SK-N-SH (cell line): Measurements from ENCODE around the gene GPRC5A. TPM values are rescaled to one million over a fixed set of nuclear protein-coding genes. Genes with fewer than 3 reads are reported as not detected.

ENCODE experiments used
- CTCF ChIA-PET: fragments of 300-600, 350-600 bp; formaldehyde crosslinking; extraction: SDS; loops from one replicate; lab custom pipeline; 2021; lab: Yijun Ruan, JAX
- POLR2A ChIA-PET: fragments of 350-600 bp; sonication (Branson Sonifier 250); formaldehyde crosslinking; extraction: SDS; loops from one replicate; lab custom pipeline; 2020; ENCODE audit warnings: antibody characterized with exemption, inconsistent platforms; lab: Yijun Ruan, JAX
- DNase-seq: peaks from one replicate; pipeline ENCODE4 v3.0.0; 2012
- H2AFZ ChIP-seq: fragments of 200-600 bp; sonication (generic); 2 replicates; pipeline ENCODE4 v1.8.1; 2016; ENCODE audit warnings: antibody characterized with exemption, mild to moderate bottlenecking, low read depth
- H3F3A ChIP-seq: fragments of 200-600 bp; sonication (generic); replicated peaks from 2 replicates; pipeline ENCODE3; 2016; ENCODE audit warnings: antibody characterized with exemption, mild to moderate bottlenecking; ENCODE audit not compliant: insufficient read depth
- H3K27ac ChIP-seq, 2 experiments: fragments of 200-500 bp in 1 of 2; fragments of 200-600 bp in 1 of 2; sonication (Bioruptor generic) in 1 of 2; sonication (generic), shearing (Covaris generic) in 1 of 2; 2 replicates each; pipeline versions ENCODE4 v1.5.1 to v1.6.1; 2014 to 2016; ENCODE audit warnings: low read depth in 2 of 2, inconsistent platforms in 1 of 2, low read length in 1 of 2, mild to moderate bottlenecking in 1 of 2, mixed read lengths in 1 of 2
- H3K27me3 ChIP-seq: fragments of 200-600 bp; sonication (generic), shearing (Covaris generic); 2 replicates; pipeline ENCODE4 v1.6.1; 2016; ENCODE audit warnings: mixed run types; ENCODE audit not compliant: insufficient read depth
- H3K36me3 ChIP-seq, 2 experiments: fragments of 200-500 bp in 1 of 2; fragments of 200-600 bp in 1 of 2; sonication (Bioruptor generic) in 1 of 2; sonication (generic) in 1 of 2; replicated peaks in 1 of 2; 2 replicates each; pipeline versions ENCODE3 to v1.5.1; 2014 to 2016; ENCODE audit warnings: low read length in 1 of 2, mild to moderate bottlenecking in 1 of 2; ENCODE audit not compliant: insufficient read depth in 2 of 2, control insufficient read depth in 1 of 2
- H3K4me1 ChIP-seq, 2 experiments: fragments of 200-500 bp in 1 of 2; fragments of 200-600 bp in 1 of 2; sonication (Bioruptor generic) in 1 of 2; sonication (generic), shearing (Covaris generic) in 1 of 2; 2 replicates each; pipeline versions ENCODE4 v1.5.1 to v1.6.1; 2014 to 2016; ENCODE audit warnings: low read depth in 1 of 2, low read length in 1 of 2, mixed run types in 1 of 2; ENCODE audit not compliant: insufficient read depth in 2 of 2, control insufficient read depth in 1 of 2
- H3K4me2 ChIP-seq: fragments of 200-600 bp; sonication (generic), shearing (Covaris generic); 2 replicates; pipeline ENCODE4 v1.6.1; 2017; ENCODE audit warnings: mixed run types
- H3K4me3 ChIP-seq, 2 experiments: fragments of 200-500 bp in 1 of 2; fragments of 200-600 bp in 1 of 2; sonication (Bioruptor generic) in 1 of 2; sonication (generic), shearing (Covaris generic) in 1 of 2; 2 replicates each; pipeline versions ENCODE4 v1.5.1 to v1.8.1; 2014 to 2016; ENCODE audit warnings: low read depth in 2 of 2, inconsistent platforms in 1 of 2, low read length in 1 of 2, mild to moderate bottlenecking in 1 of 2, mixed read lengths in 1 of 2, moderate library complexity in 1 of 2
- H3K79me2 ChIP-seq: fragments of 200-600 bp; sonication (generic); 2 replicates; pipeline ENCODE4 v1.8.1; 2017; ENCODE audit warnings: mild to moderate bottlenecking; ENCODE audit not compliant: insufficient read depth
- H3K9ac ChIP-seq: fragments of 200-600 bp; sonication (generic); 2 replicates; pipeline ENCODE4 v1.6.1; 2017; ENCODE audit warnings: mixed run types
- H3K9me2 ChIP-seq: fragments of 200-600 bp; sonication (generic); 2 replicates; pipeline ENCODE4 v1.6.1; 2017; ENCODE audit warnings: mixed run types
- H3K9me3 ChIP-seq: fragments of 200-600 bp; sonication (generic); 2 replicates; pipeline ENCODE4 v1.6.1; 2017; ENCODE audit warnings: mixed run types, mild to moderate bottlenecking, moderate library complexity
- H4K20me1 ChIP-seq: fragments of 200-600 bp; sonication (generic); 2 replicates; pipeline ENCODE4 v1.6.1; 2017; ENCODE audit warnings: mild to moderate bottlenecking, mixed run types; ENCODE audit not compliant: insufficient read depth
- EP300 ChIP-seq, 2 experiments: IDR thresholded peaks; 2 replicates each; pipeline versions ENCODE4 v1.4.0 to v1.6.1; 2012; ENCODE audit warnings: borderline replicate concordance in 1 of 2, low read depth in 1 of 2, low read length in 1 of 2
- EZH2phosphoT487 ChIP-seq: fragments of 200-600 bp; sonication (generic); IDR thresholded peaks from 2 replicates; pipeline ENCODE4 v1.6.1; 2017; ENCODE audit warnings: low read depth, mixed run types, mild to moderate bottlenecking, antibody characterized with exemption, moderate library complexity, borderline replicate concordance
- FOSL2 ChIP-seq: IDR thresholded peaks from 2 replicates; pipeline ENCODE4 v1.4.0; 2012; ENCODE audit warnings: low read depth, mild to moderate bottlenecking, moderate library complexity, borderline replicate concordance
- FOXJ3 ChIP-seq: sonication (generic); formaldehyde crosslinking; IDR thresholded peaks from 2 replicates; pipeline ENCODE4 v1.5.1; 2020; ENCODE audit warnings: mild to moderate bottlenecking, missing genetic modification reagents
- FOXM1 ChIP-seq: IDR thresholded peaks from 2 replicates; pipeline ENCODE4 v1.4.0; 2012; ENCODE audit warnings: low read depth, mild to moderate bottlenecking
- GATA2 ChIP-seq: sonication (generic); formaldehyde crosslinking; IDR thresholded peaks from 2 replicates; pipeline ENCODE4 v1.5.0; 2020; ENCODE audit warnings: mild to moderate bottlenecking, missing genetic modification reagents
- JUND ChIP-seq: IDR thresholded peaks from 2 replicates; pipeline ENCODE4 v1.4.0; 2012
- MAX ChIP-seq: IDR thresholded peaks from 2 replicates; pipeline ENCODE4 v1.4.0; 2012; ENCODE audit warnings: low read depth
- MEF2A ChIP-seq: IDR thresholded peaks from 2 replicates; pipeline ENCODE4 v1.4.0; 2012; ENCODE audit warnings: low read depth, borderline replicate concordance
- REST ChIP-seq: IDR thresholded peaks from 2 replicates; pipeline ENCODE4 v1.6.1; 2012; ENCODE audit warnings: mild to moderate bottlenecking, low read depth, low read length, moderate library complexity
- RFX5 ChIP-seq: IDR thresholded peaks from 2 replicates; pipeline ENCODE4 v1.6.1; 2012; ENCODE audit warnings: mild to moderate bottlenecking, improper control_type of control experiment, low read length
- SIN3A ChIP-seq: IDR thresholded peaks from 2 replicates; pipeline ENCODE4 v1.6.1; 2012; ENCODE audit warnings: low read depth, mild to moderate bottlenecking, low read length, moderate library complexity, borderline replicate concordance
- SMC3 ChIP-seq: IDR thresholded peaks from 2 replicates; pipeline ENCODE4 v1.6.1; 2012; ENCODE audit warnings: low read depth, low read length, improper control_type of control experiment
- TCF12 ChIP-seq: IDR thresholded peaks from 2 replicates; pipeline ENCODE4 v1.4.0; 2012
- TEAD4 ChIP-seq: IDR thresholded peaks from 2 replicates; pipeline ENCODE4 v1.4.0; 2012; ENCODE audit warnings: mild to moderate bottlenecking, borderline replicate concordance; ENCODE audit not compliant: insufficient read depth
- YY1 ChIP-seq: IDR thresholded peaks from 2 replicates; pipeline ENCODE4 v1.4.0; 2012; ENCODE audit warnings: low read depth, mild to moderate bottlenecking
- WGBS: methylation state at CpG from one replicate; pipeline ENCODE4 v1.1.6; 2017; ENCODE audit warnings: low lambda C conversion rate; 5-methylcytosine and 5-hydroxymethylcytosine counted together
- polyA plus RNA-seq, 3 experiments: library from polyadenylated mRNA; depleted of rRNA; stranded (reverse); fragments of >200 nt; gene quantifications; 2 replicates each; pipeline ENCODE4 v1.2.3, GENCODE V29; 2012
- TF ChIP-seq, protein P1 (sequence below): IDR thresholded peaks from 2 replicates; pipeline ENCODE4; 2012
- TF ChIP-seq, protein P2 (sequence below): fragments of 150-350 bp; IDR thresholded peaks from 2 replicates; pipeline ENCODE4 v1.6.1; 2017; ENCODE audit warnings: antibody characterized with exemption, low read length, low read depth, borderline replicate concordance
- TF ChIP-seq, protein P3 (sequence below): fragments of 200-600 bp; sonication (generic); IDR thresholded peaks from 2 replicates; pipeline ENCODE4 v1.6.1; 2017; ENCODE audit warnings: antibody characterized with exemption, mild to moderate bottlenecking, moderate library complexity
- TF ChIP-seq, protein P4 (sequence below): IDR thresholded peaks from 2 replicates; pipeline ENCODE4 v1.4.0; 2012; ENCODE audit warnings: low read depth, borderline replicate concordance

Gene GPRC5A
- polyA plus RNA-seq, 1 of the 3 experiments (the other 2 are of a cell fraction) = 12.7 TPM

- peak overlapping the region in 1 of 2 experiments; percentile 27; a peak in 1 of 4 replicates for H3K4me3 ChIP-seq
- no peaks in the 10 kb centered on the region for H3K27me3 ChIP-seq
- H3K4me2 ChIP-seq = peak overlapping the region; percentile 74
- 30% methylated on average over 2 of the region's 2 CpGs for whole genome bisulfite sequencing
- H3K27ac ChIP-seq = peak overlapping the region in 1 of 2 experiments; percentile 82; a peak in 2 of 4 replicates
- POLR2A ChIA-PET = no interaction called here
- peaks cover 8 to 22% of the 10 kb centered on the region in 2 experiments for H3K4me1 ChIP-seq
- TF ChIP-seq FOSL2 (peak; percentile 45; the same call in 1 of the 2 replicates), EZH2phosphoT487 (no peak), MAX (0 out of 2 replicates have a peak, but pooled peaks have one; percentile 6), TCF12 (peak; percentile 36; the same call in 1 of the 2 replicates), JUND (peak; percentile 41), YY1 (0 out of 2 replicates have a peak, but pooled peaks have one; percentile 11), SIN3A (no peak)
- TF ChIP-seq, protein P1, sequence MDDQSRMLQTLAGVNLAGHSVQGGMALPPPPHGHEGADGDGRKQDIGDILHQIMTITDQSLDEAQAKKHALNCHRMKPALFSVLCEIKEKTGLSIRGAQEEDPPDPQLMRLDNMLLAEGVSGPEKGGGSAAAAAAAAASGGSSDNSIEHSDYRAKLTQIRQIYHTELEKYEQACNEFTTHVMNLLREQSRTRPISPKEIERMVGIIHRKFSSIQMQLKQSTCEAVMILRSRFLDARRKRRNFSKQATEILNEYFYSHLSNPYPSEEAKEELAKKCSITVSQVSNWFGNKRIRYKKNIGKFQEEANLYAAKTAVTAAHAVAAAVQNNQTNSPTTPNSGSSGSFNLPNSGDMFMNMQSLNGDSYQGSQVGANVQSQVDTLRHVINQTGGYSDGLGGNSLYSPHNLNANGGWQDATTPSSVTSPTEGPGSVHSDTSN = peak; percentile 45
- TF ChIP-seq, protein P2, sequence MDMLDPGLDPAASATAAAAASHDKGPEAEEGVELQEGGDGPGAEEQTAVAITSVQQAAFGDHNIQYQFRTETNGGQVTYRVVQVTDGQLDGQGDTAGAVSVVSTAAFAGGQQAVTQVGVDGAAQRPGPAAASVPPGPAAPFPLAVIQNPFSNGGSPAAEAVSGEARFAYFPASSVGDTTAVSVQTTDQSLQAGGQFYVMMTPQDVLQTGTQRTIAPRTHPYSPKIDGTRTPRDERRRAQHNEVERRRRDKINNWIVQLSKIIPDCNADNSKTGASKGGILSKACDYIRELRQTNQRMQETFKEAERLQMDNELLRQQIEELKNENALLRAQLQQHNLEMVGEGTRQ = no peak
- no peak overlapping the region for H2AFZ ChIP-seq
- peaks cover 39% of the 10 kb centered on the region for H3F3A ChIP-seq
- H3K9me2 ChIP-seq = no peaks in the 10 kb centered on the region
- H3K9me3 ChIP-seq = no peaks in the 10 kb centered on the region
- CTCF ChIA-PET = interaction anchor here (1.0 to 1.3 kb wide), 3 partner anchors 11 to 35 kb away, joined by 3 read pairs; no protein-coding TSS in a partner anchor
- peak overlapping the region; percentile 55; the same call in 1 of the 2 replicates for H3K9ac ChIP-seq
- no peaks in the 10 kb centered on the region for H4K20me1 ChIP-seq
- no peaks in the 10 kb centered on the region for H3K79me2 ChIP-seq
- no peak for DNase-seq
- no peaks in the 10 kb centered on the region for H3K36me3 ChIP-seq
Observed at GRCh38 chr12:12872934-12873275, 18.5 kb upstream of the GPRC5A start.

DNA sequence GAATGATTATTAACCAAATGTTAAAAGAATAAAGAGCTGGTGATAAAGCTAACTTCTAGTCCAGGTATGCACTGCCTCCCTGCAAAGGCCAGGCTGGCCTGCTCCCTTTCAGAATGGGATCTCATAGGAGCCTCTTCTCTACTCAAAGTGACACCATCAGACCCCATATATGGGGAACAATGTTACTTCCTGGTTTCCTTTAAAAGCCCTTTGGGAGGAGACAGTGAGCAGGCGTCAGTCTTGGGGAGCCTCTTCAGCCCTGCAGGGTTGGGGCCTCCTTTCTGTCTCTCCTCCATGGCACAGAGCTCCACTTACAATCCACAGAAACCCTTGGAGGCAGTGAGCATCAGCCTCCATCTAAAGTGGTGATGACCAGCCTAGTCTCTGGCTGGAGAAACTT is 17.3 kb upstream of the GPRC5A start:
- ChIA-PET CTCF (no interaction called here), POLR2A (no interaction called here)
- Histone ChIP-seq H3K4me3 (no peak overlapping the region), H3K9ac (no peak overlapping the region), H3K36me3 (no peaks in the 10 kb centered on the region), H3K9me3 (no peaks in the 10 kb centered on the region), H3K9me2 (no peaks in the 10 kb centered on the region), H3K27me3 (no peaks in the 10 kb centered on the region), H3K4me2 (no peak overlapping the region), H3K27ac (no peak overlapping the region), H3K79me2 (no peaks in the 10 kb centered on the region), H3F3A (peaks cover 32% of the 10 kb centered on the region), H2AFZ (no peak overlapping the region), H3K4me1 (peaks cover 9 to 24% of the 10 kb centered on the region in 2 experiments), H4K20me1 (no peaks in the 10 kb centered on the region)
- 83% methylated on average over 1 of the region's 1 CpG for WGBS
- no peak for DNase-seq
- TF ChIP-seq MEF2A (no peak), REST (no peak), TEAD4 (no peak), FOXJ3 (no peak), GATA2 (CRISPR knock-in tag) (no peak), EP300 (IDR thresholded peaks at IDR 0.05; ENCODE audit: borderline replicate concordance in 1 of 2, low read depth in 1 of 2, low read length in 1 of 2) (no peak), FOXM1 (no peak), YY1 (no peak), RFX5 (no peak), SMC3 (no peak)
- TF ChIP-seq, protein P3, sequence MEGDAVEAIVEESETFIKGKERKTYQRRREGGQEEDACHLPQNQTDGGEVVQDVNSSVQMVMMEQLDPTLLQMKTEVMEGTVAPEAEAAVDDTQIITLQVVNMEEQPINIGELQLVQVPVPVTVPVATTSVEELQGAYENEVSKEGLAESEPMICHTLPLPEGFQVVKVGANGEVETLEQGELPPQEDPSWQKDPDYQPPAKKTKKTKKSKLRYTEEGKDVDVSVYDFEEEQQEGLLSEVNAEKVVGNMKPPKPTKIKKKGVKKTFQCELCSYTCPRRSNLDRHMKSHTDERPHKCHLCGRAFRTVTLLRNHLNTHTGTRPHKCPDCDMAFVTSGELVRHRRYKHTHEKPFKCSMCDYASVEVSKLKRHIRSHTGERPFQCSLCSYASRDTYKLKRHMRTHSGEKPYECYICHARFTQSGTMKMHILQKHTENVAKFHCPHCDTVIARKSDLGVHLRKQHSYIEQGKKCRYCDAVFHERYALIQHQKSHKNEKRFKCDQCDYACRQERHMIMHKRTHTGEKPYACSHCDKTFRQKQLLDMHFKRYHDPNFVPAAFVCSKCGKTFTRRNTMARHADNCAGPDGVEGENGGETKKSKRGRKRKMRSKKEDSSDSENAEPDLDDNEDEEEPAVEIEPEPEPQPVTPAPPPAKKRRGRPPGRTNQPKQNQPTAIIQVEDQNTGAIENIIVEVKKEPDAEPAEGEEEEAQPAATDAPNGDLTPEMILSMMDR = no peak
- TF ChIP-seq, protein P4, sequence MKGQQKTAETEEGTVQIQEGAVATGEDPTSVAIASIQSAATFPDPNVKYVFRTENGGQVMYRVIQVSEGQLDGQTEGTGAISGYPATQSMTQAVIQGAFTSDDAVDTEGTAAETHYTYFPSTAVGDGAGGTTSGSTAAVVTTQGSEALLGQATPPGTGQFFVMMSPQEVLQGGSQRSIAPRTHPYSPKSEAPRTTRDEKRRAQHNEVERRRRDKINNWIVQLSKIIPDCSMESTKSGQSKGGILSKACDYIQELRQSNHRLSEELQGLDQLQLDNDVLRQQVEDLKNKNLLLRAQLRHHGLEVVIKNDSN = no peak
